ENCODE data around the gene HOXA3. TPM values are rescaled to one million over a fixed set of nuclear protein-coding genes. Genes with fewer than 3 reads are reported as not detected.
A peak's percentile ranks its signal among the peaks of the same experiment; 100 is the strongest.

Gene HOXA3
- polyA plus RNA-seq, 4 donors: 32.6 to 44.4 (median 39.4) TPM

GRCh38 chr7:27157702-27158431, 5.5 kb upstream of the HOXA3 start:
- DNase-seq (ENCODE audit: low read depth in 4 of 4, low spot score in 3 of 4): no peak

- DNase-seq (ENCODE audit: low read depth in 4 of 4, low spot score in 3 of 4): no peak
Measured at GRCh38 chr7:27156916-27157701, 4.7 kb upstream of the HOXA3 start.

GRCh38 chr7:27156508-27156898, 4.1 kb upstream of the HOXA3 start, which contains the start of gene HOXA7:
Gene HOXA7, minus strand, starts transcription at chr7:27156675. Its CDS starts 130 bp downstream, at chr7:27156545.
- DNase-seq (ENCODE audit: low read depth in 4 of 4, low spot score in 3 of 4): peak; percentile 85 to 91 (median 90)

- no peak for DNase-seq (ENCODE audit: low read depth in 4 of 4, low spot score in 3 of 4)
Measured at GRCh38 chr7:27155816-27156507, 3.6 kb upstream of the HOXA3 start.

GRCh38 chr7:27154901-27155815, 2.8 kb upstream of the HOXA3 start:
- DNase-seq (ENCODE audit: low read depth in 4 of 4, low spot score in 3 of 4): no peak

GRCh38 chr7:27154369-27154768, 2.0 kb upstream of the HOXA3 start:
- no peak for DNase-seq (ENCODE audit: low read depth in 4 of 4, low spot score in 3 of 4)

GRCh38 chr7:27153526-27153925, 1.1 kb upstream of the HOXA3 start:
- DNase-seq (ENCODE audit: low read depth in 4 of 4, low spot score in 3 of 4): no peak

- DNase-seq (ENCODE audit: low read depth in 4 of 4, low spot score in 3 of 4): no peak
Measured at GRCh38 chr7:27152816-27153442, 546 bp upstream of the HOXA3 start.

GRCh38 chr7:27151341-27151930, 947 bp downstream of the HOXA3 start:
- DNase-seq (ENCODE audit: low read depth in 4 of 4, low spot score in 3 of 4): no peak

- DNase-seq (ENCODE audit: low read depth in 4 of 4, low spot score in 3 of 4): no peak
Measured at GRCh38 chr7:27150568-27151340, 1.6 kb downstream of the HOXA3 start.

GRCh38 chr7:27149842-27150567, 2.4 kb downstream of the HOXA3 start:
- no peak for DNase-seq (ENCODE audit: low read depth in 4 of 4, low spot score in 3 of 4)

GRCh38 chr7:27148756-27149641, 3.4 kb downstream of the HOXA3 start:
- DNase-seq (ENCODE audit: low read depth in 4 of 4, low spot score in 3 of 4): no peak

- no peak for DNase-seq (ENCODE audit: low read depth in 4 of 4, low spot score in 3 of 4)
Measured at GRCh38 chr7:27148031-27148755, 4.2 kb downstream of the HOXA3 start.

GRCh38 chr7:27147199-27148030, 5.0 kb downstream of the HOXA3 start, which contains the start of gene HOXA6:
Gene HOXA6, minus strand, starts transcription at chr7:27147774. Its CDS starts 25 bp downstream, at chr7:27147749.
- no peak for DNase-seq (ENCODE audit: low read depth in 4 of 4, low spot score in 3 of 4)

- DNase-seq (ENCODE audit: low read depth in 4 of 4, low spot score in 3 of 4): no peak
Measured at GRCh38 chr7:27146491-27147198, 5.7 kb downstream of the HOXA3 start.

All from right renal pelvis (tissue), 4 donors.